HL-60 (cell line): Measurements from ENCODE around the gene PCYOX1L.

Experiments used
- DNase-seq, 2 experiments: peaks; one replicate each; pipeline ENCODE4 v3.0.0-alpha.2; 2010 to 2020; ENCODE audit warnings: low read depth in 1 of 2, low spot score in 1 of 2
- H3K27ac ChIP-seq: fragments of 250-450 bp; sonication (Bioruptor Pico); replicated peaks from 2 replicates; pipeline ENCODE4 v1.5.1; 2020; ENCODE audit warnings: mild to moderate bottlenecking, moderate library complexity
- H3K27me3 ChIP-seq: fragments of 250-450 bp; sonication (Bioruptor Pico); 2 replicates; pipeline ENCODE4 v1.5.1; 2021; ENCODE audit warnings: mild to moderate bottlenecking, moderate library complexity; ENCODE audit not compliant: insufficient read depth, poor library complexity, severe bottlenecking
- H3K4me3 ChIP-seq: replicated peaks from 2 replicates; pipeline ENCODE4 v1.5.1; 2011; ENCODE audit warnings: mild to moderate bottlenecking, control low read depth, low read length; ENCODE audit not compliant: insufficient read depth
- GABPA ChIP-seq: IDR thresholded peaks from 2 replicates; pipeline ENCODE4 v1.6.1; 2012; ENCODE audit warnings: low read depth
- POLR2AphosphoS5 ChIP-seq: IDR thresholded peaks from 2 replicates; pipeline ENCODE4 v1.6.1; 2012; ENCODE audit warnings: low read depth
- SPI1 ChIP-seq: IDR thresholded peaks from 2 replicates; pipeline ENCODE4 v1.6.1; 2012; ENCODE audit warnings: low read depth, mild to moderate bottlenecking, borderline replicate concordance
- TF ChIP-seq, protein P1 (sequence below): IDR thresholded peaks from 2 replicates; pipeline ENCODE4 v1.6.1; 2012; ENCODE audit warnings: low read depth; ENCODE audit not compliant: insufficient replicate concordance
- TF ChIP-seq, protein P2 (sequence below): IDR thresholded peaks from one replicate; pipeline ENCODE4 v1.5.1; 2011; ENCODE audit warnings: low read length, control low read depth, inconsistent platforms; ENCODE audit not compliant: insufficient read depth

Gene PCYOX1L

DNA sequence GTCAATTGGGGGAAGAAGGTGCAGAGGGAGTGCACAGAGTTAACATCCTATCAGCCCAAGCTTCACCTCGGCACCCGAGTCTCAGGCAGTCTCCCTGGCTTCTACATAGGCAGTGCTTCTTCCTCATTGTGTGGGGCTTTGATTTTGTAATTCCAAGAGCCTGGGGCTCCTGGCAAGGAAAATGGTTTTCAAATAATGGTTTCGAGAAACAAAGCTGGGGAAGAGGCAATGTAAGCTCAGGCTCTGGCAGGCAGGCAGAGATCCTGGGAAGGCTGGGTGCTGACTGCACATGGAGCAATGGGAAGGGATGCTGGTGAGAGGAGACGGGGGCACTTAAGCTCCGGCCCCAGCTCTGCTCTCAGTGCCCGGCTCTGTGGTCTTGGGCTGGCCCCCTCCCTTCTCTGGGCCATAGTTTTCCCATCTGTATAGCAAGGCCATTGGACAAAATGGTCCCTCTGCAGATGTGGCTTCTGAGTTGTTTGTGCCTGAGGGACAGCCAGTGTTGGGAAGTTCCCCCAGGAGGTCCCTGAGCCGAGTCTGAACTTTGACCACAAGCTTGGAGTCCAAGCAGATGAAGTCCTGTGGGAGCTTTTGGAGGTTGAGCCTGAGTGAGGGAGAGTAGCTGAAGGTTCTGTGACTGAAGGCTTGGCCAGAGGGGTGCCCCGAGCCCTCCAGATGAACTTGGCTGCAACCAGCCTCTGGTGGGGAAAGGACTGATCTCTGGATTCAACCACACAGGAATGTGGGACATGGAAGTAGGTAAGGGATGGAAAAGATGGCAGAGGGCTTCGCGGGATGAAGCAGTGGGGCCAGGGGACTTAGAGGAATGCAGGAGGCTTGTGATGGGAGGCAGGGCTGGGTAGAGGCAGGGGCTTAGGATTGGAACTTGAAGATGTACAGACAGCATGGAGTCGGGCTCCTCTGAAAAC, 49.7 kb downstream of the PCYOX1L start:
- Histone ChIP-seq H3K27ac (no peak overlapping the region), H3K27me3 (no peaks in the 10 kb centered on the region), H3K4me3 (no peak overlapping the region)
- TF ChIP-seq SPI1 (no peak), GABPA (no peak), POLR2AphosphoS5 (no peak)
- TF ChIP-seq, protein P1, sequence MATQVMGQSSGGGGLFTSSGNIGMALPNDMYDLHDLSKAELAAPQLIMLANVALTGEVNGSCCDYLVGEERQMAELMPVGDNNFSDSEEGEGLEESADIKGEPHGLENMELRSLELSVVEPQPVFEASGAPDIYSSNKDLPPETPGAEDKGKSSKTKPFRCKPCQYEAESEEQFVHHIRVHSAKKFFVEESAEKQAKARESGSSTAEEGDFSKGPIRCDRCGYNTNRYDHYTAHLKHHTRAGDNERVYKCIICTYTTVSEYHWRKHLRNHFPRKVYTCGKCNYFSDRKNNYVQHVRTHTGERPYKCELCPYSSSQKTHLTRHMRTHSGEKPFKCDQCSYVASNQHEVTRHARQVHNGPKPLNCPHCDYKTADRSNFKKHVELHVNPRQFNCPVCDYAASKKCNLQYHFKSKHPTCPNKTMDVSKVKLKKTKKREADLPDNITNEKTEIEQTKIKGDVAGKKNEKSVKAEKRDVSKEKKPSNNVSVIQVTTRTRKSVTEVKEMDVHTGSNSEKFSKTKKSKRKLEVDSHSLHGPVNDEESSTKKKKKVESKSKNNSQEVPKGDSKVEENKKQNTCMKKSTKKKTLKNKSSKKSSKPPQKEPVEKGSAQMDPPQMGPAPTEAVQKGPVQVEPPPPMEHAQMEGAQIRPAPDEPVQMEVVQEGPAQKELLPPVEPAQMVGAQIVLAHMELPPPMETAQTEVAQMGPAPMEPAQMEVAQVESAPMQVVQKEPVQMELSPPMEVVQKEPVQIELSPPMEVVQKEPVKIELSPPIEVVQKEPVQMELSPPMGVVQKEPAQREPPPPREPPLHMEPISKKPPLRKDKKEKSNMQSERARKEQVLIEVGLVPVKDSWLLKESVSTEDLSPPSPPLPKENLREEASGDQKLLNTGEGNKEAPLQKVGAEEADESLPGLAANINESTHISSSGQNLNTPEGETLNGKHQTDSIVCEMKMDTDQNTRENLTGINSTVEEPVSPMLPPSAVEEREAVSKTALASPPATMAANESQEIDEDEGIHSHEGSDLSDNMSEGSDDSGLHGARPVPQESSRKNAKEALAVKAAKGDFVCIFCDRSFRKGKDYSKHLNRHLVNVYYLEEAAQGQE: no peak
- TF ChIP-seq, protein P2, sequence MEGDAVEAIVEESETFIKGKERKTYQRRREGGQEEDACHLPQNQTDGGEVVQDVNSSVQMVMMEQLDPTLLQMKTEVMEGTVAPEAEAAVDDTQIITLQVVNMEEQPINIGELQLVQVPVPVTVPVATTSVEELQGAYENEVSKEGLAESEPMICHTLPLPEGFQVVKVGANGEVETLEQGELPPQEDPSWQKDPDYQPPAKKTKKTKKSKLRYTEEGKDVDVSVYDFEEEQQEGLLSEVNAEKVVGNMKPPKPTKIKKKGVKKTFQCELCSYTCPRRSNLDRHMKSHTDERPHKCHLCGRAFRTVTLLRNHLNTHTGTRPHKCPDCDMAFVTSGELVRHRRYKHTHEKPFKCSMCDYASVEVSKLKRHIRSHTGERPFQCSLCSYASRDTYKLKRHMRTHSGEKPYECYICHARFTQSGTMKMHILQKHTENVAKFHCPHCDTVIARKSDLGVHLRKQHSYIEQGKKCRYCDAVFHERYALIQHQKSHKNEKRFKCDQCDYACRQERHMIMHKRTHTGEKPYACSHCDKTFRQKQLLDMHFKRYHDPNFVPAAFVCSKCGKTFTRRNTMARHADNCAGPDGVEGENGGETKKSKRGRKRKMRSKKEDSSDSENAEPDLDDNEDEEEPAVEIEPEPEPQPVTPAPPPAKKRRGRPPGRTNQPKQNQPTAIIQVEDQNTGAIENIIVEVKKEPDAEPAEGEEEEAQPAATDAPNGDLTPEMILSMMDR: no peak
- no peak for DNase-seq

DNA sequence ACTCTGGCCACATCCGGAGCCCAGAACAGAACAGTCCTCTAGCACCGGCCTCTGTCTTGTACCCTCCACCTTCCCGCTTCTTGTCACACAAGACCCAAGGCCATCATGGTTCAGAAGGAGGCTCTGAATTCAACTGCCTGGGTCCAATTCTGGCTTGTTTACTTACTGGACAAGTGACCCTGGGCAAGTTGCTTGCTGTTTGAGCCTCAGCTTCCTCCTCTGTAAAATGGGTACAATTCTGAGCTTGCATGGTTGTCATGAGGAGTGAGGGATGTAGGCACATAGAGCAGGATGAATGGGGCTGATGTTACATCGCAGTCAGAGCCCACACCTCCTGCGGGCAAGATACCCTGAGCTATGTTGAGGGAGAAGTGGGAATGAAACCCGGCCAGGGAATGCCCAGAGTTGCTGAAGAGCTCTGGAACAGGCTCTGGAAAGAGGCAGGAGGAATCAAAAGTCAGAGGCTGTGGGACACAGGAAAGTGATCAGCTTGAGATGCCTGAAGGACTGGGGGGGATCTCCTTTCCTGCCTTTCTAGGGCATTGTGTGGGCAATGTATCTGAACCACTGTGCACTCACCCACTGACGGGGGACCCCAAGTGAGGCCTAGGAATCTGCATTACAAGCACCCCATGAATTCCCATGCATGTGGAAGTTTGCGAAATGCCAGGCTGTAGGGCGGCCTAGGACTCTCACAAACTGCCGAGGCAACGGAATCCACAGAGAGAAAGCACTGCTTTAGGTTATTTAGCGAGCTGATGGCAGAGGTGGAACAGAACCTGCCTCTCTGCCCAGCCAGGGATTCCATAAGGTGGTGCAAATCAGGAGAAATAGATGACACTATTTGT, 50.6 kb downstream of the PCYOX1L start:
- Histone ChIP-seq H3K27ac (no peak overlapping the region), H3K4me3 (no peak overlapping the region)
- TF ChIP-seq SPI1 (no peak), POLR2AphosphoS5 (no peak), GABPA (no peak)
- TF ChIP-seq, protein P2: no peak
- TF ChIP-seq, protein P1: no peak

DNA sequence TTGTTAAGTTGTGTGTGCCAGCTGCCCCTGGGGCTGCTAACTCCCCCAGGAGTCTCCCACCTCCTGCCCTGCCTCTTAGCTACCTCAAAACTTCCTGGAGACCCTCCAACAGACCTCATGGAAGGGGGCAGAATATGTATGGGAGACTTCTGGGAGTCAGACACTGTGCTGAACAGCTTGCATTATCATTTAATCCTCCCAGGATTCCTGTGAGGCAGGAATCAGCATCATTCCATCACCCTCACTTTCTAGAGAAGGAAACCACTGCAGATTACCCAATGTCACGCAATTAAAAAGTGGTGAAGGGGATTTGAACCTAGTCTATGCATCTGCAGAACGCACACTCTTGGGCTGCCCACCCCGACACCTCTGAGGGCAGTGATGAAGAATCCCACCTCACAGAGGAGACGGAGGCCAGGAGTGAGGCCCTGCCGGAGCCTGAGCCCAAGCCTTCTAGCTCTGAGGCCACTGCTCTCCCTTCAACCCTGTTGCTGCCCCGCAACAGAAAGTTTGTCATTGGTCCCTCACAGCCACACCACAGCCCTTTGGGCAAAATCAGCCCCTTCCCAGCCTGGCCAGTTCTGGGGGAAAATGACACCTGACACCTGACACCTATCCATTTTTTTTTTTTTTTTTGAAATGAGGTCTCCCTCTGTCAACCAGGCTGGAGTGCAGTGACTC, 51.6 kb downstream of the PCYOX1L start:
- TF ChIP-seq, protein P2: no peak
- TF ChIP-seq GABPA: no peak
- TF ChIP-seq POLR2AphosphoS5: no peak
- no peak overlapping the region for H3K27ac ChIP-seq
- no peak overlapping the region for H3K4me3 ChIP-seq
- H3K27me3 ChIP-seq: no peaks in the 10 kb centered on the region
- DNase-seq: no peak

More for the DNA sequence above, 50.6 kb downstream of the PCYOX1L start:
- DNase-seq: no peak
- H3K27me3 ChIP-seq: no peaks in the 10 kb centered on the region
